TTC549 (cell line): Measurements from ENCODE around the gene VWA8.

ENCODE experiments used
- FAIRE-seq: peaks from 2 replicates; lab custom pipeline; 2012; peaks lifted over from hg19 to GRCh38; lab: Jason Lieb, UNC

The VWA8 gene

DNA sequence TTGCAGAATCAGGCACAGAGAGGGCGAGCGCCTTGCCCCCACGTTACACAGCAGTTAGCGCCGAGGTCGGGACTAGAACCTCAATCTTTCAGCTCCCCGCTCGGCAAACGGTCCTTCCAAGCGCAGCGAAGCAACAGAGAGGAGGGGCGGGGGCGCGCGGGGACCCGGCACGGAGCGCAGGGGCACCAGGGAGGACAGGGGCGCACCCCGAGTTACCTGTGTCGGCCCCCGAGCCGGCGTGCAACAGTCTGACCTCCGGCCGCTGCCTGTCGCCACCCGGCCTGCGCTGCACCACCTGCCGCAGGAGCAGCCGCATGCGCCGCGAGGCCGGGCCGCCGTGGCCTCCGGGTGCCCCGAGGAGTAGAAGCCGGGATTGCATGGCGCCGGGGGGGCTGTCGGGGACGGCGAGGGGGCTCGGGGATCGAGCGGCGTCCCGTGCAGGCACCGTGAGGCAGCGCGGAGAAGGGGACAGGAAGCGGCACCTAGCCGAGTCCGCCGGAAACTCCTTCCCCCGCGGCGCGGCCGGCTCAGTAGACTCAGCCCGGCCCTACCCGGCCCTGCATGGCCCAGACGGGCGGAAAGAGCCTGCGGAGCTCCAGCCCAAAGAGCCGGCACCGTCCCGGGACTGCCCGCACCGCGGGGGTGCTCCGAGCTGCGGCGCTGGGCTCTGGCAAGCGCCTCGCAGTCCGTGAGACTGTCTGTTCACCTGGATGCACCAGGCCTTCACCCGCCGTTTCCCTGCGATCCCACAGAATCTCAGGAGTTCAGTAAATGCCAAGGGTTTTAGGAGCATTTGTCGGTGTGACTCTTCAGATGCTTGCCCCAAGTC, at the start of gene VWA8:
VWA8 (minus strand) TSS at position 473 of the 829 bp plus-strand sequence; CDS start at position 379, 94 bp downstream.
- no peak for FAIRE-seq

- no peak for FAIRE-seq
Observed at GRCh38 chr13:42009057-42009456, 48.1 kb upstream of the VWA8 start.

DNA sequence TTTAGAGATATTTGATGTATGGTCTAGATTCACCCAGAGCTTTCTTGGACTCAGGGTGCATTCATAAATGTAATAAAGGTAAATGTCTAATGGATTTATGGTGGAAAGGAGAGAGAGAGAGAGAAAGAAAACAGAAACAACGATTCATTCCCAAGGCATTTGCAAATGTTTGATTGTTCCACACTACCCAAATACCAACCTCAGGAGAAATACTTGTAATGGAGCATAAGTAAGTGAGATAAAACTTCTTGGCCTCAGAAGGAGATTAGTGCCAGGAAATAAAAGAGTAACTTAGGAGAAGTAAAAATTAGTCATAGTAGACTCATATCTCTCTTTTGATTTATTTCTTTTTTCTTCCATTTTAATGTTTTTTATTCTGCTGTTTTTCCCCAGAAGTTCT, 46.9 kb upstream of the VWA8 start:
- no peak for FAIRE-seq

GRCh38 chr13:42002066-42002465, 41.2 kb upstream of the VWA8 start:
- no peak for FAIRE-seq

- no peak for FAIRE-seq
Observed at GRCh38 chr13:42001580-42001979, 40.7 kb upstream of the VWA8 start.

DNA sequence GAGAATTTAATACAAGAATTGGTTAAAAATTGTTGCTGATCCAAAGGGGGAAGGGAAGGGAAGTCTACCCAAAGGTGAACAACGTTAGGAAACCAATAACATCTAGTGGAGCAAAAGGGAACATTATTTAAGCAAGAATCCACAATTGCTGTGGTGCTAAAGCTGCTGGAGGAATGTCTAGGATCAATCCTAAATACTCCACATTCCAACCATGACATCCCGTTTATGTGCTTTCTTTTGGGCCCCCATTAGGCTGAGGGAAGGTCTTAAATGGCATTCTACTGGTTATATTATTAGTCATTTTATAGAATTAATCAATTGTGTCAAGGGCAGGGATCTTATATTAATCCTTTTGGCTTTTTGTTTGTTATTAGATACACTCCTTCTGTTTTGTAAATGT, 39.9 kb upstream of the VWA8 start:
- FAIRE-seq: no peak

DNA sequence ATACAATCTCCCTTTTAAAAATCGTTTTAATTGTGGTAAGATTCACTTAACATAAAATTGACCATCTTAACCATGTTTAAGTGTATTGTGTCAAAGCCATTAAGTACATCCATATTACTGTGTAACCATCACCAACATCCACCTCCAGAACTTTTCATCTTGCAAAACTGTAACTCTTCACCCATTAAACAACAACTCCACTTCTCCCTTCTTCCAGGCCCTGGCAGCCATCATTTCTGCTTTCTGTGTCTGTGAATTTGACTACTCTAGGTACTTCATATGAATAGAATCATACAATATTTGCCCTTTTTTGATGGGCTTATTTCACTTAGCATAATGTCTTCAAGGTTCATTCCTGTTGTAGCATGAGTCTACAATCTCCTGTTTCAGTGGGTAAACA, 36.5 kb upstream of the VWA8 start:
- no peak for FAIRE-seq

DNA sequence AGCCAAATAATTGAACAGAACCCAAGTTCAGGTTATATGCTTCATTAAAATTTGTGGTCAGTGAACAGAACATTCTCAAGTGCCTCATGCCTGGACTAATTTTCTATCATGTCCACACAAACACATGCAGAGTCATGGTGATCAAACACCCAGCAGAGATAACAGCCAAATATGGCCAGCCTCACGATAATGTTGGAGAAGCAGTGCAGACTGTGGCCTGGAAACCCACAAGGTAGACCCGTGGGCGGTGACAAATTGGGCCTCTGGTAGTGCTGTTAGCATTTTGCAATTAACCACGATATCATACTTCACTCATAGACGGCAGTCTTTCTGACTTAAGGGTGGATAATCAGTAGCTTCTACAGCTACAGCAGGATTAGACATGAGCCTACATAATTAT, 35.0 kb upstream of the VWA8 start:
- no peak for FAIRE-seq

DNA sequence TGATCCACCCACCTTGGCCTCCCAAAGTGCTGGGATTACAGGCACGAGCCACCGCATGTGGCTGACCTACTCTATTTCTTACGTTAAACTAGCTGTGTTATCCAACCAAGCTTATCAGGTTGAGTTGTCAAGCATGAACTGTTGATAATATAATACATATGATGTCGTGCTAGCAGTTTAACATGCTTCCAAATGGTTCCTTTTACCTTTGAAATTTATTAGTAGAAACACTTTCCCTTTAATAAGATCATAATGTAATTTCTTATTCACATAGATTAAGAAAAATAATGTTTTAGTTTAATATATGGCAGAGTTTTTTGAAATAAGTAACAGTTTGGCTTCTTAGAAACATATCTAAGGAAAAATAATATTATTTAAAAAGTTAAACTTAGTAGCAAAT, 34.4 kb upstream of the VWA8 start:
- FAIRE-seq: no peak

- no peak for FAIRE-seq
Observed at GRCh38 chr13:41994696-41995095, 33.8 kb upstream of the VWA8 start.

- no peak for FAIRE-seq
Observed at GRCh38 chr13:41991936-41992335, 31.0 kb upstream of the VWA8 start.

- no peak for FAIRE-seq
Observed at GRCh38 chr13:41988244-41988643, 27.3 kb upstream of the VWA8 start.

GRCh38 chr13:41985788-41986508, 25.0 kb upstream of the VWA8 start:
- no peak for FAIRE-seq

GRCh38 chr13:41981951-41982715, 21.2 kb upstream of the VWA8 start:
- FAIRE-seq: no peak

DNA sequence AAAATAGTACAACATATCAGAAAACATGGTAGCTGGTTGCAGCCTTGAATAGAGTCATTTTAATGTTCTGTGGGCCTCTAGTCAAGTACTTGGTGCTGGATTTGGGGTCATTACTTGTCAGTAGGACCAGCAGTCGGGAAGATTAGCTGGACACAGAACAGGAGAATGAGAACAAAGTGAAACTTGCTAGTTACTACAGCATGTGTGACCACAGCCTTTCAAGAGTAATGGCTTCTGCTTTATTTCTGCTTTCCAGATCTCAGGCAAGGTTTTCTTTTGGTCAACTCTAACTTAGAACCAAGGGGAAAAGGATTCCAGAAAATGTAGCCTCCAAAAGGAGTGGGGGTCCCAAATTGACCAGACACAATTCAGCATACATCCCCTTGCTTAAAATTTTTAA, 17.1 kb upstream of the VWA8 start:
- no peak for FAIRE-seq

DNA sequence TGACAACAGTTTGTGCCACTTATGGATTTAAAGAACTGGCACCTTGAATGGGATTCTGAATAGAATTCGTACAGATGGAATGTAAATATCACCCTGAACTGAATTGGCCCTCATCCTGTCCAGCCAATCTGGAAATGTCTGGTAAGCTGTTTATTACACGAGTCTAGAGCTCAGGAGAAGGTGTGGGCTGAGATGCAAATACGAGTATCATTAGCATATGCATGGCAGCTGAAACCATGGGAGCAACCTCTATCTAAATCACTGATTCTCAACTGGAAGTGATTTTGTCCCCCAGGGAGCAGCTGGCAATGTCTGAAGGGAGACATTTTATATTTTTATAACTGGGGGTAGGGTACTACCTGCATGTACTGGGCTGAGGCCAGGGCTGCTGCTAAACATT, 15.6 kb upstream of the VWA8 start:
- FAIRE-seq: no peak

GRCh38 chr13:41974262-41974900, 13.5 kb upstream of the VWA8 start:
- FAIRE-seq: no peak

DNA sequence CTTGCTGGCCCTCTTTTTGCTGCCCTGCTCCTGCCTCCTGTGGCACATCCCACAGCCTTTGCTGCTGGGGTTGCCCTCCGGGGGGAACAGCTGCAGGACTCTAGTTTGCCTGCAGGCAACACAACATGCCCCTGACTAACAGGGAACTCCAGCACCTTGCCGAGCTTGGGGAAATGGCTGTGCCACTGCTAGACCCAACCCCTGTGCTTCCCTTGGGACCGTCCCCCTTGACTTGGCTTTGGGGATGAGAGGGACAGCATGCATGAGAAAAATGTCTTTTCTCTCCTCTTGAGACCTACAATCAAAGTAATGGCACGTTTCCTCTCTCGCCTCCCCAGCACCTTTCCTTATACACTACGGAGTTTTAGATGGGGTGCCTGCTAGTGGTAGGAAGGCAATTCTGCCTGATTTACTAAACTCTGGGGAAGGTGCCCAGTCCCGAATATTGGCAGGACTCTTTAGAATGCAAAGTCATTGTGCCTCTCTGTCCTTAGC, 12.4 kb upstream of the VWA8 start:
- no peak for FAIRE-seq

GRCh38 chr13:41971848-41972247, 10.9 kb upstream of the VWA8 start:
- no peak for FAIRE-seq

DNA sequence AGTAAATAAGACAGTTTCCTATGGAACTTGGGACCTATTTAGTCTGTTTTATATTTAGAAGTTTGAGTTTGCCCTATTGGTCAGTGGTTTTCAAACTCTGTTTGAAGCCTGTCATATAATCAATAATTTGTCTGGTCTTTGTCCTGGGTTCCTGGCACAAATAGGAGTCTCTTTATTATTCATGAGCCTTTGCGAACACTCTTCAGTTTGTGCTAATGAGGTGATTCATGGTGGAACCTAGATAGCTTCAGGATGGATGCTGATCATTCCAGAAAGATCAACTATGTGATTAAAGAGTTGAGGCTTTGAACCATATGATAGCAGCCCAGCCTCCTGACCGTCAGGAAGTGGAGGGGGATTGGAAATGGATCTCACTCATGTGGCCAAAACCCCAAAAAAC, 10.0 kb upstream of the VWA8 start:
- FAIRE-seq: no peak

- FAIRE-seq: no peak
Observed at GRCh38 chr13:41970022-41970421, 9.1 kb upstream of the VWA8 start.

DNA sequence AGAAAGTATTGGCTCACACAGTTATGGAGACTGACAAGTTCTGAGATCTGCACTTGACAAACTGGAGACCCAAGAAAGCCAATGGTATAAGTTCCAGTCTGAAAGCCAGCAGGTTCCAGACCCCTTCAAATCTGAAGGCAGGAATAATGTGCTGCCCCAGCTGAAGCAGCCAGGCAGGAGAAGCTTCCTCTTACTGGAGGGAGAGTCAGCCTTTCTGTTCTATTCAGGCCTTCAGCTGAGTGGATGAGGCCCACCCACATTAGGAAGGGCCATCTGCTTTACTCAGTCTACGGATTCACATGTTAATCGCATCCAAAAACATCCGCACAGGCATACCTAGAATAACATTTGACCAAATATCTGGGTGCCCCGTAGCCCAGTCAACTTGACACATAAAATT, 8.2 kb upstream of the VWA8 start:
- no peak for FAIRE-seq
